IPS-NIHi7 (cell line): ENCODE measurements around the gene CUL1.

Experiments used
- DNase-seq: peaks from one replicate; pipeline ENCODE4 v3.0.0; 2012; ENCODE audit warnings: mixed read lengths; ENCODE audit errors: extremely low spot score

CUL1 gene

DNA sequence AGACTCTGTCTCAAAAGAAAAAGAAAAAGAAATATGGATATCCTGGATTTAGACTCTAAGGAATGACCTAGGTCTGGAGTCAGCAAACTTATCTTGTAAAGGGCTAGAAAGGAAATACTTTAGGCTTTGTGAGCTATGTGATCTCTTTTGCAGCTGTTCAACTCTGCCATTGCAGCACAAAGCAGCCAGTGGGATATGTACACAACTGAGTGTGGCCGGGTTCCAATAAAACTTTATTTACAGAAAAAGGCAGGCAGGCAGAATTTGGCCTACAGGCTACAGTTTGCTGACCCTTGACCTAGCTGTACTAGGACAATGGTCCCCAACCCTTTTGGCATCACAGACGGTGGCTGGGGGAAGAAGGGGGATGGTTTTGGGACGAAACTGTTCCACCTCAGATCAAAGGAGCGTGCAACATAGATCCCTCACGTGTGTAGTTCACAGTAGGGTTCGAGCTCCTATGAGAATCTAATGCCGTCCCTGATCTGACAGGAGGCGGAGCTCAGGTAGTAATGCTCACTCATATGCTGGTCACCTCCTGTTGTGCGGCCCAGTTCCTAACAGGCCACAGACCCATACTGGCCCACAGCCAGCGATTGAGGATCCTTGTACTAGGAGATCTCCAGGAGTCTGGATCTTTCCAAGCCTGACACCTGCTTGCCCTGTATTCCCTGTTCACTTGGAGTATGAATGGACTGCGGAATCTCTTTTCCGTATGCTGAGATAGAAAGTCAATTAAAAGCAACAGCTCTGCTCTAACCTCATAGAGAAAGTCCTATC, 63.0 kb downstream of the CUL1 start:
- DNase-seq: no peak

DNA sequence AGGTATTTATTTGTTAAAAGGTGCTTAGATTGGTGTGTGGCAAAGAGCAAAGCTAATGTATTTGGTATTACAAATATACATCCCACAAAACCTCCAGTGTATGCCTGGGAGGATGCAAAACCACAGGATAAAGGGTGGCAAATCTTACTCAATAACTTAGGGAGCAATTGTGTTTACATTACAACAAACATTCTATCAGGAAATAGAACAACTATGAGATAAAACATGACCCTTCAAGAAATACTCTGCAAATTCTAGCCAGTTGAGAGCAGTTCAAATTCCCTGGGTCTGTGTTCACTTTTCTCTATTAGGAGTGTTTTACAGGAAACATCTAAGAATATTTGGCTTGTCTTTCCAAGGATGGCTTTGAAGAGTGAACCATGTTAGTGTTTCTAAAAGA, 64.9 kb downstream of the CUL1 start:
- DNase-seq: no peak

DNA sequence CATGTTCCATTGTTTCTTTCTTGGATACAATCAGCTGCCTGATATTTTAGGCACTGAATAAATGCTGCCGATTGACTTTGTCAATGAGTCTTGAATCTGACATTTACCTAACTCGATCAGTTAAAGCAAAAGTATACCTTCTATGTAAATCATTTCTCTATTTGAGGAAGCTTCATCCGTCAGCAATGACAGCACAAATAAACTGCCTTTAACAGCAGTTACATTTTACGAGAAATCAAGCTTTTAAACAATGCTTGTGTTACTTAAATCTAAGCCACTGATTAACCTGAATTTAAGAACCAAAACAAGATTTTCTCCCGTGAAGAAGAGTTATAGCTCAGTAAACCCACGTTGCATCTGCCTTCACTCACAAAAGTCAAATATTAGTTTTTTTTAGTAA, 71.3 kb downstream of the CUL1 start:
- DNase-seq: no peak

DNA sequence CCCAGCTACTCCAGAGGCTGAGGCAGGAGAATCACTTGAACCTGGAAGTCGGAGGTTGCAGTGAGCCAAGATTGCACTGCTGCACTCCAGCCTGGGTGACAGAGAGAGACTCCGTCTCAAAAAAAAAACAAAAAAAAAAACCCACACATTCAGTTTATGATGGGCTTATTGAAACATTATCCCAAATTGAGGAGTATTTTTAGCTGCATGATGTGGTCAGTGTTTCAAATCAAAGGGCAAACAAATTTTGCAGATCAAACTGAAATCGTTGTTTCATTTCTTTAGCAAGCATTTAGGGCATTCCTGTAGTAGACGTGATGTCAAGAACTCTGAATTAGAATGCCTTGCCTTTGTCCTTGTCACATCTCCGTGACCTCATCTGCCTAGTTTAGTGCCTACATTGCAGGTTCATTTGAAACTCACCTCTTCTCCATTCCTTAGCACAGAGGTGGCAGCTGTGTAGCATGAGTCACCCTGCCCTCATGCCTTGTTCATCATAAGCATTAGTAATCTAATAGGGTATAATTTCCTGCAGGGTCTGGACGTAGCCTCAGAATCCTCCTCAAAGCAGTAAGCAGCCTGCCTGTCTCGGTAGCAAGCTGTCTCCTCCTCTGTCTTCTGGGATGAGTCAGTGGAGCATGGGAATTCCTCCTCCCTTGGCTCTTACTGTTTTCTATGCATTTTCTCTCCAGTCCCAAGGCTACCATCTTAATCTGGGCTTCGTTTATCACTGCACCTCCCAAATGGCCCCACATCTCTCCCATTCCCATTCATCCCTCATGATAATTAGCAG, 73.8 kb downstream of the CUL1 start:
- DNase-seq: peak; percentile 40

DNA sequence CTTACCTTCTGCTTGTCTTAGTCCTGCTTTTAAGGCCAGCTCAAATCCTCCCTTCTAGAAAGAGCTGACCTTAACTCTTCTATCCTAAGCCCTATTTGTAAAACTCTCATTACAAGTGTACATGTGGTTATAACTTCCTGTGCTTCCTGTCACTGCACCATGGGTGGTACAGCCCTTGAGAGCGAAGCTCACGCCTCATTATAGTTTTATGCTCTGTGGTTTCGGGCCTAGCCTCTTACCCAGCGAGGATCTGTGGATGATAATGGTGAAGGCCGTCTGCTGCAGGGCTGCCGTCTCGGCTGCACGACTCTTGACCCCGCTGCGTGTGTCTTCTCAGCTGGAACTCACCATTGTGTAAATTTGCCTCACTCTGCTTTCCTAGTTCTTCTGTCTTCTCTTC, 74.6 kb downstream of the CUL1 start:
- no peak for DNase-seq

DNA sequence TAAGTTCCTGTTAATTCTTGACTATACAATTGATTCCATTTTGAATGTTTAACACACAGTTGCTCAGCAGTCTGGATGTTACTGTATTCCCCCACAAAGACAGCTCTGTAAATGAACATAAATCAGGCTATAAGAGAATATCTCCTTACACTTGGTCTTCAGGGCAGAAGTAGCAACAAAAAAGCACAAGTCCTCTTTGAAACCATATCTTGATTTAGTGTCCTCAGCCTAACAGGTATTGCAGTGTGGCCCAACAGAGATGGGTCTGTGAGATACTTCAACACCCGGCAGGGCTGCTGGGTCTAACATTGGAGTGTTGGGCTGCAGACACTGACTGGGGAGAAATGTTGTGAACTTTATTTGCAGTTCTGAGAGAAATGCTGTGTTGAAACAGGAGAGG, 75.8 kb downstream of the CUL1 start:
- no peak for DNase-seq

DNA sequence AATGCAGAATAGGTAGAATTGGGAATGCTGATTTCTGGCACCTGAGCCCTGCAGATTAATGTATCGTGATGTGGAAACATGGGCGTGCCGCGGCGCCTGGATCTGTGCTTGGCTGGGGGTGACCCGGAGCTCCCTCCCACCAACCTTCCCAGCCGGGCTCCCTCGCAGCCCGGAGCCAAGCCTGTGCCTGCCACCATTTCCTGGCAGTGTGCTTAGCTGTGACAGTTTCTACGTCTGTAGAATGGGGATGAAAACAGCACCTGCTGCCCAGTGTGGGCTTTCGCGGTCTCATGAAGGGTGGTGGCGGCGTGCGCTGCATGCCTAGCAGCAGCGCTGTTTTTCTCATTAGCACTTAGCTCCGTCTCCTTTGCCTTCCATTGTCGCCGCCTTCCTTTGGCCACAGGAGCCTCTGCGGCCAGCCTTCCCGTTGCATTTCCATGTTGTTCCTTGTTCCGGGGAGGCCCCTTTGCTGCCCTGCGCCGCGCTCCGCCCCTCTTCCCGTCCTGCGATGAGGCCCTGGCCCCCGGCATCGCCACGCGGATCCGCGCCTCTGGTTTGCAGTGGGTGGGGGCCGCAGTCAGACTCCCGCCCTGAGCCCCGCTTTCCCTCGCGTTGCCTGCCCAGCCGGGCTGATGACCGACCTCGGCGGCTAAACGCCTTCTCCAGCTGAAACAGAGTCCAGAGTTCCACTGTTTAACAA, 84.2 kb downstream of the CUL1 start:
- no peak for DNase-seq

DNA sequence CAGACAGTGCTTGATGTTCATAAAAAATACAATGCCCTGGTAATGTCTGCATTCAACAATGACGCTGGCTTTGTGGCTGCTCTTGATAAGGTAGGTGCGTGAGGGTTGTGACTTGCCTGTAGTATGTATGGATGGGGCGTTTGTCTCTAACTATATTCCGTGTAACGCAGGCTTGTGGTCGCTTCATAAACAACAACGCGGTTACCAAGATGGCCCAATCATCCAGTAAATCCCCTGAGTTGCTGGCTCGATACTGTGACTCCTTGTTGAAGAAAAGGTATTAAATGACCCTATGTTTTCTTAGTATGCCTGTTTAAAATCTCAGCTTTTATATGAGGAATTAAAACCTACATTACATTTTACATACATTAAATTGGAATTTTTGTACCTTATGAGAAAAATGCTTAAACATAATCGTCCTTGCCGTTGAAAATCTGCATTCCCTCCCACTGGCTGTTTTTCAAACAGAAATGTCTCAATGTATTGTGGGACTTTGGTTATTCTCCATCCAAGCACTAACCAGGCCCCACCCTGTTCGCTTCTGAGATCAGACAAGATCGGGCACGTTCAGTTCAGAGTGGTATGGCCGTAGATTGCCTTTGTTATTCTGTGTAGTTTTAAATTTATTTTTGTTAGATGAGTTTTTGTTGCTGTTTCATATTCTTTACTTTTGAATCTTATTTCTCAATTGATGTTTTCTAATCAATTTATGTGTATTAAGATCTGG, 85.3 kb downstream of the CUL1 start:
- no peak for DNase-seq

DNA sequence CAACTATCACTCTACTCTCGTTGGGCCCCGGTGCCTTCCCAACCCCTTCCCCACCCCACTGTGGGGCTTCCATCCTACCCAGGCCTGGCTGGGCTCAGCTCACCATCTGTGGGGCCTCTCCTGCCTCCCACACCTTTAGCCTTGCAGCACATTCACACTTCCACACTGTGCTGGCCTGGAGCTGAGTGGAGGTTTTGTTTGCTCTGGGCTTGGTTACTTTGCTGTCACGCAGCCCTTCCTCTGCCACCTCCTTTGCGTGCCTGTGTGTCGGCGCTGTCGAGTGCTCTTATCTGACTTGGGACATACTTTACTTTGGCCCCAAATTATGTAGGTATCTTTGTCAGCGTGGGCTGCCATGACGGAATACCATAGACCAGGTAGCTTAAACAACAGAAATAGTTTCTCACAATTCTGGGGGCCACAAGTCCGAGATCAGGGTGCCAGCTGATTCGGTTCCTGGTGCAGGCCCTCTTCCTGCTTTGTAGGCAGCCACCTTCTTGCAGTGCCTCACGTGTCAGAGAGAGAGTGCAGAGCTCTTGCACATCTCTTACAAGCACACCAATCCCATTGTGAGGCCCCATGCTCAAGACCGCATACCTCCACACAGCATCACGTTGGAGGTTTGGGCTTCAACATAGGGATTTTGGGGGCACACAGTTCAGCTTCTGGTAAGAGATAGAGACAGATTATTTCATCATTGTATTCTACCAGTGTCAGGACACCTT, 89.0 kb downstream of the CUL1 start:
- no peak for DNase-seq

DNA sequence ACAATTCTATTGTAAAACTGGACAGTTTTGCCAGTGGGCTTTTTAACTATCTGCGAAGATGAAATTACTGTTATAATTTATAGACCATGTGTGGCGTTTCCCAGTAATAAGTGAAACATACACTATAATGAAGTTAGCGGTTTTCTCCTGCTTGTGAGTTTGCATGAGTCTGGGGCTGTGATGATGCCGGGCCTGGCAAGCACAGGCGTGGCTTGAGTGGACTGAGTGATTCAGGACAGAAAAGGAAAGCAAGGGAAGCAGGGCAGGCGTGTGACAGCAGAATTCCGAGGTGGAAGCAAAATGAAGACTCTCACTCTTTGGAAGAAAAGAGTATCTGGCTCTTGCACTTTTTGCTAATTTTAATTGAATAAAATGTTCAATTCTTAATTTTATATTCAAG, 90.5 kb downstream of the CUL1 start:
- DNase-seq: no peak

DNA sequence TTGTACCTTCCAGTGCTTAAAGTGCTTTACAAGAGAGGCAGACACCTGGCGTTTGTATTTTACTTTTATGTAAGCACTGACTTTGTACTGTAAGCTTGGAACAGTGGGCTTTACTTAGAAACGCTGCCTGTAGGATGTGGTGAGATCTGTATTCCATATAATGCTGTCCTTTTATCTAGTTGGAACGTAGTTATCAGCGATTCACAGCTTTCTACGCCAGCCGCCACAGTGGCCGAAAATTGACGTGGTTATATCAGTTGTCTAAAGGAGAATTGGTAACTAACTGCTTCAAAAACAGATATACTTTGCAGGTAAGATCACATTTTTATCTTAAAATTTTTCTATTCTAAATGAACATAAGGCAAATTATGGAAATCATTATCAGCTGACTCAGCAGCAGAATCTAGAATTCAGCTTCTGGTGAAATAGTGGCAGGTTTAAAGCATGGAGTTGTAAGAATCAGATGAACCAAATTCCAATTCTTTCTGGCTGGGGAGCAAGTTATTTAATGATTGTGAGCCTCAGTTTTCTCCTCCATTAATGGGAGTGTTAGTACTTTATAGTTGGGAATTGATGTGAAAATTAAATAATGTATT, 91.5 kb downstream of the CUL1 start:
- no peak for DNase-seq

DNA sequence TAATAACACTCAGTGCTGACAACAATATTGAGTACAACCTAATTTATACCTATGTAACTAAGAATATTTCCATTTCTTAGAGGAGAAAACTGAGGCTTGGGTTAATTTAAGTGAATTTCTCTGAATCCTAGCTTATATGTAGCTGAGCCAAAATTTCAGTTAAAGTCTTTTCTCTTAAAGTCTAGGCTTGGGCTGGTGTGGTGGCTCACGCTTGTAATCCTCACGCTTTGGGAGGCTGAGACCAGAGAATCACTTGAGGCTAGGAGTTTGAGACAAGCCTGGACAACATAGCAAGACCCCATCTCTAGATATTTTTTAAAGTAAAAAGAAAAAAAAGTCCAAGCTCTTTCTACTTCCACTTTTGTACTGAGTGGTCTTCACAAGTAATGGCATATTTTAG, 92.1 kb downstream of the CUL1 start:
- DNase-seq: no peak

DNA sequence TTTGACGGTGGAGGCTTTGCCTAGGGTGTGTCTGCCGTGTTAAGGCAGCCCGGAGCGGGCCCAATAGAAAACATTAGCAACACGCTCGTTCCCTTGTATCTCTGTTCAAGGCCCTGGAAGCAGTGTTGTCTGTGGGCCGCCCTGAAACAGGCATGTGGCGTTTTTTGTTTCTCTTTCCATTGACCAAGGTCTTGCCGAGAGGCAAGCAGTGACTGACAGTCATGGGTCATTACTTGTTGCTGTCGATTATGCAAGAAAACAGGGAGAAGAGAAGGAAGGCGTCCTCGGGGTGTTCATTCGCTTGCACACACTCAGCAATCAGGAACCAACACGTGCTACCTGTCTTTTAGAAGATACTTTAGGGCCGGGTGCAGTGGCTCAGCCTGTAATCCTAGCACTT, 92.8 kb downstream of the CUL1 start:
- DNase-seq: no peak

DNA sequence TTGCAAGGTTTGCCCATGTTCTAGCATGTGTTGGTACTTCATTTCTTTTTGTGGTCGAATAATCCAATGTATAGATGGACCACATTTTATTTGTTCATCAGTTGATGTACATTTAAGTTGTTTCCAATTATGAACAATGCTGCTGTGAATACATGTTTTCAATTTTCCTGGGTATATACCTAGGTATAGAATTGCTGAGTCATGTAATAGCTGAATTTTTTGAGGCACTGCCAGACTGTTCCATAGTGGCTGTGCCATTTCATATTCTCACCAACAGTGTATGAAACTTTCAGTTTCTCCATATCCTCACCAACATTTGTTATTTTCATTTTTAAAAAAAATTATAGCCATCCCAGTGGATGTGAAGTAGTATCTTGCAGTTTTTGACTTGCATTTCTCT, 94.9 kb downstream of the CUL1 start:
- no peak for DNase-seq

DNA sequence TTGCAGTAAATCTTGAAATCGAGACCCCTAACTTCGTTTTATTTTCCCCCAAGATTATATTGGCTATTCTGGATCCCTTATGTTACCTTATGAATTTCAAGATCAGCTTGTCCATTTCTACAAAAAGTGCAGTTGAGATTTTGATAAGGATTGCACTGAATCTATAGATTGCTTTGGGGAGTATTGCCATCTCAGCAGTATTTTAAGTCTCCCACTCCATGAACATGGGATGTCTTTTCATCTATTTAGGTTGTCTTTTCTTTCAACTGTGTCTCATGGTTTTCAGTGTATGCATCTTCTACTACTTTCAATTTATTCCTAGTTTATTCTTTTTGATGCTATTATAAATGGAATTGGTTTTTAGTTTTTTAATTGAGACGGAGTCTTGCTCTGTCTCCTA, 95.8 kb downstream of the CUL1 start:
- no peak for DNase-seq

DNA sequence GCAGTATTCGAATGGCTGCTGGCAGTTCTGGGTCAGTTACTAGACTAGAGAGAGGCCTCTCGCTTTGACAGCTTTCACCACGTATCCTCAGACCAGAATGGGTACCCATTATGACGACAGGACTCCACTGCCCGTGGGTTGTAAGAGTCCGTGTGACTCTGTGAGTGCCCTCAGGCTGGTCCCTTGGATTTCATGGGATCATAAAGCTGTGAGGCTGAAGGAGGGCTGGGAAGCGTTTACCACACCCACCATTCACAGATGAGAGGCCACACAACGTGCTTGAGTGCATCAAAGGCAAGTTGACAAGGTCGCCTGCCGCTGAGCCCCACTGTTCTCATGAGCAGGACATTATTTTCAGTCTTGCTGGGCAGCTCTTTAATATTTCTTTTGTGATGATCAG, 98.1 kb downstream of the CUL1 start:
- DNase-seq: no peak

DNA sequence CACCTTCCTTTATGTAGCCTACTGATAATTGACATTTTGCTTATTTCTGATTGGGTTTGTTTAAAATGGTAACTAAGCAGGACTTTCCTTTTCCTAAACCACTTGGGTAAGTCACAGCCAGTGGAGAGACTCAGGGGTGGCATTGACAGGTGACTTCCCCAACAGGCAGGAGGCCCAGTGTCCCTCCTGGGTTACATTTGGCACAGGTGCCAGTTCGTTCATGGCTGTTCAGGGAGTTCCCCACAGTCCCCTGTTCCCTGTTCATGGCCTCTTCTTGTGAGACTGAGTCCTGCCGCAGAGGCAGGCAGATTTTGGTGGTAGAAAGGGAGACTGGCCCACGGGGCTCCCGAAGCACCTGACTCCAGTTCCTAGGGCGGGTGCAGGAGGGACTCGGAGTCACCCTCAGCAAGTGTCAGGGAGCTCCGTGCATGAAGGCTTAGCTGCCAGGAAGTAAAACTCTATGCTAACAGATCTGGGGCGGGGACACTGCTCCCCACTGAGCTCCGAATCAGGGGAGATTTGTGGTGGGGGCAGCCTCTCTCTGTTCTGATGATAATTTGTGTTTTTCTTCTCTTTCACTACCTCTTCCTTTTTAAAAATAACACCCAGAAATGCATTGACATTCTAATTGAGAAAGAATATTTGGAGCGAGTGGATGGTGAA, 101.3 kb downstream of the CUL1 start:
- DNase-seq: peak; percentile 46

DNA sequence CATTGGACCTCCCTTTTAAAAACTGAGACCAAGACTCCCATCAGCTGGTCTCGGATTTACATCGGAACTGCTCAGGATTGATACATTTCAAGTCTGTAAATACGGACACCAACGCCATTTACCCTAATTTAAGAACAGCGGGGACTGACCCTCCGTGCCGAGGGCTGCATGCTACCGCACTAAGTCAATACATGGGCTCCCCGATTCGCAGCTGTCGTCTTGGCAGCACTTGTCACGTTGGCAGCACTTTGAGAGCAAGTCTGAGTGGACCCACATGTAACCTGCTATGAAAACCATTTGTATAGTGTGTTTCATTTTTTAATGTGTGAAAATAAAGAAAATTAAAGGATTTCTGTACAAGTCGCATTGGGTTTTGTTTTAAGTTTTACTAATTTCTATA, 102.0 kb downstream of the CUL1 start:
- no peak for DNase-seq

DNA sequence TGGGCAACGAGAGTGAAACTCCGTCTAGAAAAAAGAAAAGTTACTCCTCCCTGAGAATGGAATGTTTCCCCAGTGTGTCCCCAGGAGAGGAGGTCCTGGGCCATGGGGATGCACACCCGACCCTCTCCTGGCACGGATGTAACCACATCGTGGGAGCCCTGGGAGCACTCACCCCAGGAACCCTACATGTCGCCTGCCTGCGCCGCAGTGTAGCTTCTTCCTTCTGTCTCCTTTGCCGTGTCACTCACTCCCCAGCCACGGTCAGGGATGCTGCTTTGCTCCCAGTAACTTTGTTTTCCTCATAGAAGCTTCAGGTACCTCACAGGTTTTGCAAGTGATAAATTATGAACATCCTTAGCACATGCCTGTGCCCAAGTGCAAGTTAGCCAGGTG, 103.4 kb downstream of the CUL1 start:
- no peak for DNase-seq

DNA sequence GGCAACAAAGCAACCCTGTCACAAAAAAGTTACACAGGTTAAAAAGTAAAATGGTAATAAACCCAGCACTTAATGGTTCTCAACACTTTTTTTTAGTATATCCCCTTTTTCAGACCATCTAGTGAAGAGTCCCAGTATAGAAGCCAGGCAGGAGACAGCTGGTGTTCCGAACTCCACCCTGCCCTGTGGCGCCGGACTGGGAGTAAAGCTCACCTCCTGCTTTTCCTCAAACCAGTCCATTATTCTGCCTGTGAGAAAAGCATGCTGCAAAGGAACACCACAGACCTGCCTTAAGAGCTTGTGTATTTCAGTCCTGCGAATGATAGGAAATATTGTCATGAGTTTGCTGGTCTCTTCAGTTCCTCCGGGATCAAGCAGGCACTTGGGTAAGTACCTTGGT, 104.4 kb downstream of the CUL1 start:
- no peak for DNase-seq
